Thyroid gland (tissue), 4 donors: Measurements from ENCODE around the gene PRIMPOL. TPM values are rescaled to one million over a fixed set of nuclear protein-coding genes. Genes with fewer than 3 reads are reported as not detected.
"Not testable (repeated sequence)": the region's sequence is repeated elsewhere in the genome, so short reads cannot be mapped to it uniquely, and the experiment has no call there.

Source experiments
- DNase-seq, 2 donors: peaks; one replicate each; pipeline ENCODE4 v3.0.0-alpha.2; 2019
- H3K27ac ChIP-seq, 3 donors: fragments of 200-600 bp; sonication (generic); 1 replicate in 2 of 3; 2 replicates in 1 of 3; pipeline ENCODE4 v1.5.1; 2016 to 2019; ENCODE audit warnings: mild to moderate bottlenecking in 1 of 3, moderate library complexity in 1 of 3
- H3K27me3 ChIP-seq: fragments of 200-600 bp; sonication (generic); one replicate; pipeline ENCODE4 v1.5.1; 2019
- H3K36me3 ChIP-seq, 2 donors: fragments of 200-600 bp; sonication (generic); one replicate each; pipeline ENCODE4 v1.5.1; 2016 to 2019
- H3K4me1 ChIP-seq, 2 donors: fragments of 200-600 bp; sonication (generic); one replicate each; pipeline ENCODE4 v1.5.1; 2017 to 2019
- H3K4me3 ChIP-seq, 3 donors: fragments of 200-600 bp; sonication (generic); replicated peaks in 1 of 3; 1 replicate in 2 of 3; 2 replicates in 1 of 3; pipeline ENCODE4 v1.5.1; 2016; ENCODE audit warnings: mild to moderate bottlenecking in 1 of 3
- H3K9me3 ChIP-seq: fragments of 200-600 bp; sonication (generic); one replicate; pipeline ENCODE4 v1.5.1; 2017
- POLR2A ChIP-seq, 2 donors: fragments of 450-650 bp; IDR thresholded peaks; one replicate each; pipeline ENCODE4 v1.6.1; 2017; ENCODE audit warnings: antibody characterized with exemption in 2 of 2, mild to moderate bottlenecking in 2 of 2, moderate library complexity in 1 of 2
- WGBS, 2 donors: methylation state at CpG; one replicate each; pipeline ENCODE4 v1.1.5; 2017; 5-methylcytosine and 5-hydroxymethylcytosine counted together
- intact Hi-C: fragments of 100-400 bp; cut with DNase I; formaldehyde crosslinking; loops from one replicate; pipeline ENCODE4 v1.15.1; 2023
- total RNA-seq, 4 donors: library from RNA; depleted of rRNA; stranded (reverse); fragments of >200 nt; gene quantifications; one replicate each; pipeline ENCODE4 v1.2.3, GENCODE V29; 2016
- TF ChIP-seq, protein P1 (sequence below), 6 experiments: fragments of 200-600 bp in 3 of 6; fragments of 450-650 bp in 3 of 6; sonication (generic) in 3 of 6; IDR thresholded peaks; one replicate each; pipeline ENCODE4 v1.5.1; 2016 to 2019; ENCODE audit warnings: antibody characterized with exemption in 6 of 6, mild to moderate bottlenecking in 2 of 6, inconsistent platforms in 1 of 6, moderate library complexity in 1 of 6

PRIMPOL gene, protein sequence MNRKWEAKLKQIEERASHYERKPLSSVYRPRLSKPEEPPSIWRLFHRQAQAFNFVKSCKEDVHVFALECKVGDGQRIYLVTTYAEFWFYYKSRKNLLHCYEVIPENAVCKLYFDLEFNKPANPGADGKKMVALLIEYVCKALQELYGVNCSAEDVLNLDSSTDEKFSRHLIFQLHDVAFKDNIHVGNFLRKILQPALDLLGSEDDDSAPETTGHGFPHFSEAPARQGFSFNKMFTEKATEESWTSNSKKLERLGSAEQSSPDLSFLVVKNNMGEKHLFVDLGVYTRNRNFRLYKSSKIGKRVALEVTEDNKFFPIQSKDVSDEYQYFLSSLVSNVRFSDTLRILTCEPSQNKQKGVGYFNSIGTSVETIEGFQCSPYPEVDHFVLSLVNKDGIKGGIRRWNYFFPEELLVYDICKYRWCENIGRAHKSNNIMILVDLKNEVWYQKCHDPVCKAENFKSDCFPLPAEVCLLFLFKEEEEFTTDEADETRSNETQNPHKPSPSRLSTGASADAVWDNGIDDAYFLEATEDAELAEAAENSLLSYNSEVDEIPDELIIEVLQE
- 10 to 100 TPM; 14.4 to 29.4 (median 22.3) TPM for total RNA-seq

DNA sequence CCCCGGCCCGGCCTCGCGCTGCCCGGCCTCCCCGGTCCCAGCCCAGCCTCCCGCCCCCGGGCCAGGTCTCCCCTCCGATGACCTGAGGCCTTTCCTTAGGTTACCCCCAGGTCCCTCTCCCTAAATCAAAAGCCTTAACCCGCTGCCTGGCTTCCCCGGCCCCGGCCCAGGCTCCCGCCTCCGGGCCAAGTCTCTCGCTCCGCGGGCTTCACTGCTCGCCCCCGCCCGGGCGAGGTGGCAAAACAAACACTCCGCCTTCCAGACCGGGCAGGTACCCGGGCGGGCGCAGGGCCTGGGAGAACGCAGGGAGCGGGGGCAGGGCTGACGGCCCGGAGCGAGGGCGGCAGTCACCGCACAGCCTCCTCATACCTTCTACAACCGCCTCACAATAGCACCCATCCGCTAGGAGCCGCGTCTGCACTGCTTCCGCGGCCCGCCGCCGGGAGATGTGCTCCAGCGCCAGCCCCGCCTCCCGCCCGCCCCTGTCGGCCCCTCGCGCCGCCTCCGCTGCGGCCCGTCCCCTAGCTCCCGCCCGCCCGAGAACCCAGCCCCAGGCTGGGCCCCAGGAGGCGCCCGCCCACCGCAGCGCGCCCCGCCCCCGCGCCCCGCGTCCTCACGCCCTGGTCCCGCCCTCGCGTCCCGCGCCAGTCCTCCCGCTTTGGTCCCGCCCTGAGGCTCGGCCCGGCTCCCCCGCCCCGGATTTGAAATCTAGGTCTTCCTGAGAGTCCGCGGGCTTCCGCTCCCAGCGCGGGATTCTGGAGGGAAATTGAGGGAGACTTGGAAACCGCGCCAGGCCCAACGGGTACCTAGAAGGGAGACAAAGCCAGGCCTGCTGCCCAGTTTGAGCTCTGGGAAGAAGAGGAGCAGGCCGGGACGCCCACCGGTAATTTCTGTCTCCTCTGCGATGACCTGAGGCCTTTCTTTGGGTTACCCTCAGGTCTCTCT, at the start of gene PRIMPOL, which contains the start of gene CASP3:
TSS of gene PRIMPOL (plus strand) at position 713 of the 945 bp plus-strand sequence. CDS start 7,403 bp downstream, outside the sequence.
TSS of gene CASP3 (minus strand) at position 422 of the 945 bp plus-strand sequence. CDS start 10,994 bp downstream, outside the sequence.
- intact Hi-C loops = no loop called here

DNA sequence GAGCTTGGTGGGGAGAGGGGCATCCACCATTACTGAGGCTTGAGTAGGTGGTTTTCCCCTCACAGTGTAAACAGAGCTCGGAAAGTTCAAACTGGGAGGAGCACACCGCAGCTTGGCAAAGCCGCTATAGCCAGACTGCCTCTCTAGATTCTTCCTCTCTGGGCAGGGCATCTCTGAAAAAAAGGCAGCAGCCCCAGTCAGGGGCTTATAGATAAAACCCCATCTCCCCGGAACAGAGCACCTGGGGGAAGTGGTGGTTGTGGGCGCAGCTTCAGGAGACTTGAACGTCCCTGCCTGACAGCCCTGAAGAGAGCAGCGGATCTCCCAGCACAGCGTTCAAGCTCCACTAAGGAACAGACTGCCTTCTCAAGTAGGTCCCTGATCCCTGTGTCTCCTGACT, 48.6 kb upstream of the PRIMPOL start:
- H3K4me3 ChIP-seq, intact Hi-C loops: not testable (repeated sequence)

More for the DNA sequence above, at the start of gene PRIMPOL, which contains the start of gene CASP3:
- Histone ChIP-seq H3K4me3 (peak within 1 kb of the TSS; percentile 78 to 95 (median 86)), H3K4me1 (peaks cover 21 to 25% of the 10 kb centered on the region in 2 donors), H3K27ac (peak within 1 kb of the TSS; percentile 92 to 94 (median 94)), H3K27me3 (no peaks in the 10 kb centered on the region), H3K9me3 (no peaks in the 10 kb centered on the region), H3K36me3 (no peaks in the 10 kb centered on the region)
- peak; percentile 75 to 93 for TF ChIP-seq POLR2A (IDR thresholded peaks at IDR 0.05)
- TF ChIP-seq, protein P1, sequence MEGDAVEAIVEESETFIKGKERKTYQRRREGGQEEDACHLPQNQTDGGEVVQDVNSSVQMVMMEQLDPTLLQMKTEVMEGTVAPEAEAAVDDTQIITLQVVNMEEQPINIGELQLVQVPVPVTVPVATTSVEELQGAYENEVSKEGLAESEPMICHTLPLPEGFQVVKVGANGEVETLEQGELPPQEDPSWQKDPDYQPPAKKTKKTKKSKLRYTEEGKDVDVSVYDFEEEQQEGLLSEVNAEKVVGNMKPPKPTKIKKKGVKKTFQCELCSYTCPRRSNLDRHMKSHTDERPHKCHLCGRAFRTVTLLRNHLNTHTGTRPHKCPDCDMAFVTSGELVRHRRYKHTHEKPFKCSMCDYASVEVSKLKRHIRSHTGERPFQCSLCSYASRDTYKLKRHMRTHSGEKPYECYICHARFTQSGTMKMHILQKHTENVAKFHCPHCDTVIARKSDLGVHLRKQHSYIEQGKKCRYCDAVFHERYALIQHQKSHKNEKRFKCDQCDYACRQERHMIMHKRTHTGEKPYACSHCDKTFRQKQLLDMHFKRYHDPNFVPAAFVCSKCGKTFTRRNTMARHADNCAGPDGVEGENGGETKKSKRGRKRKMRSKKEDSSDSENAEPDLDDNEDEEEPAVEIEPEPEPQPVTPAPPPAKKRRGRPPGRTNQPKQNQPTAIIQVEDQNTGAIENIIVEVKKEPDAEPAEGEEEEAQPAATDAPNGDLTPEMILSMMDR (IDR thresholded peaks at IDR 0.05) = peak in 3 of 6 experiments; percentile 23 to 34 (median 34)
- DNase-seq = peak; percentile 96 to 97
- 0 to 1% methylated on average over 30 to 42 of the region's 90 CpGs for WGBS, 2 donors

DNA sequence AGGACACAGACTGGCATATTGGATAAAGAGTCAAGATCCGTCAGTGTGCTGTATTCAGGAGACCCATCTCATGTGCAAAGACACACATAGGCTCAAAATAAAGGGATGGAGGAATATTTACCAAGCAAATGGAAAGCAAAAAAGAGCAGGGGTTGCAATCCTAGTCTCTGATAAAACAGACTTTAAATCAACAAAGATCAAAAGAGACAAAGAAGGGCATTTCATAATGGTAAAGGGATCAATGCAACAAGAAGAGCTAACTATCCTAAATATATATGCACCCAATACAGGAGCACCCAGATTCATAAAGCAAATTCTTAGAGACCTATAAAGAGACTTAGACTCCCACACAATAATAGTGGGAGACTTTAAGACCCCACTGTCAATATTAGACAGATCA, 46.7 kb upstream of the PRIMPOL start:
- intact Hi-C loops = not testable (repeated sequence)

More for the DNA sequence above, 48.6 kb upstream of the PRIMPOL start:
- not testable (repeated sequence) for H3K4me1 ChIP-seq, H3K9me3 ChIP-seq, H3K27me3 ChIP-seq, H3K36me3 ChIP-seq, DNase-seq, H3K27ac ChIP-seq
- WGBS, 2 donors = 57 to 70% methylated on average over 8 of the region's 8 CpGs

DNA sequence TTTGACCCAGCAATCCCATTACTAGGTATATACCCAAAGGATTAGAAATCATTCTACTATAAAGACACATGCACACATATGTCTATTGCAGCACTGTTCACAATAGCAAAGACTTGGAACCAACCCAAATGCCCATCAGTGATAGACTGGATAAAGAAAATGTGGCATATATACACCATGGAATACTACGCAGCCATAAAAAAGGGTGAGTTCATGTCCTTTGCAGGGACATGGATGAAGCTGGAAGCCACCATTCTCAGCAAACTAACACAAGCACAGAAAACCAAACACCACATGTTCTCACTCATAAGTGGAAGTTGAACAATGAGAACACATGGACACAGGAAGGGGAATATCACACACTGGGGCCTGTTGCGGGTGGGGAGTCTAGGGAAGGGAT, 42.1 kb upstream of the PRIMPOL start:
- WGBS, 2 donors = 95% methylated on average over 2 of the region's 2 CpGs
- H3K27ac ChIP-seq, DNase-seq, H3K36me3 ChIP-seq, H3K9me3 ChIP-seq, H3K4me1 ChIP-seq, intact Hi-C loops, H3K27me3 ChIP-seq, H3K4me3 ChIP-seq: not testable (repeated sequence)

More for the DNA sequence above, 46.7 kb upstream of the PRIMPOL start:
- H3K36me3 ChIP-seq, H3K27ac ChIP-seq, DNase-seq, H3K4me1 ChIP-seq, H3K9me3 ChIP-seq, H3K27me3 ChIP-seq, H3K4me3 ChIP-seq: not testable (repeated sequence)
- 0% methylated on average over 1 of the region's 1 CpG for WGBS, 2 donors

DNA sequence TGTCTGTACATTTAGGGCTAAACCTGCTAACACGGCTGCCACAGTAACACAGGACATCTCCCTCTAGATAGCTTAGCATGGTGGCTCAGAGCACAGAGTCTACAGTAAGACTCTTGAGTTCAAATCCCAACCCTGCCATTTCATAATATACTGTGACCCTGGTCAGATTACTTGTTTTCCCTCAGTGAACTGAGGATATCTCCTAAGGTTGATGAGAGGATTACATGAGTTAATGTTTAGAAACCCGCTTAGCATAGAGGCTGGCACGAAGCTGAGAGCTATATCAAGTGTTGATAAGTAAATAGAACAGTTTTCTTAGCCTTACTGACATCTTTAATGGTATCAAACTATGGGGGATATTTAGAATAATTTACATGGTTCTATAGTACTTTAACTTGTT, 37.5 kb upstream of the PRIMPOL start:
- no peak for DNase-seq
- intact Hi-C loops = no loop called here
- 82 to 91% methylated on average over 3 of the region's 3 CpGs for WGBS, 2 donors
- H3K27ac ChIP-seq = no peak overlapping the region
- TF ChIP-seq POLR2A (IDR thresholded peaks at IDR 0.05) = no peak
- TF ChIP-seq, protein P1 (IDR thresholded peaks at IDR 0.05) = no peak
- no peaks in the 10 kb centered on the region for H3K36me3 ChIP-seq
- no peaks in the 10 kb centered on the region for H3K4me1 ChIP-seq
- no peaks in the 10 kb centered on the region for H3K9me3 ChIP-seq
- no peak overlapping the region for H3K4me3 ChIP-seq
- H3K27me3 ChIP-seq = no peaks in the 10 kb centered on the region

DNA sequence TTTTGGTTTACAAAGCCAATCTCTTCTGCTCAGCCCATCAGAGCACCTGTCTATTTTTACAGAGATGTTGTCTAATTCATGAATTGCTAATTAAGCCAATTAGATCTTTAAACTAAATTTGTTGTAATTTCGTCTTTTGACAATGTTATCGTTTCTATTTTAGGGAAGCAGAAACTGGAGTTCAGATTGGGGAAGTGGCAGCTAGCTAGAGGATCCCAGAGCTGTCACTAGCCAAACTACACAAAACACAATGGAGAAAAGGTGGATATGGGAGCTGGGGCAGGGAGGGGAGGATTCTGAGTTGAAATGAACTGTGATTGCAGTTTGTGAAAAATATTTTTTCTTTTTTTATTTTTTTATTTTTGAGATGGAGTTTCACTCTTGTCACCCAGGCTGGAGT, 36.1 kb upstream of the PRIMPOL start:
- Histone ChIP-seq H3K4me3 (no peak overlapping the region), H3K36me3 (no peaks in the 10 kb centered on the region), H3K27ac (no peak overlapping the region), H3K27me3 (no peaks in the 10 kb centered on the region), H3K4me1 (no peaks in the 10 kb centered on the region), H3K9me3 (no peaks in the 10 kb centered on the region)
- WGBS, 2 donors = 94% methylated on average over 2 of the region's 2 CpGs
- no peak for TF ChIP-seq POLR2A (IDR thresholded peaks at IDR 0.05)
- no peak for DNase-seq
- intact Hi-C loops = no loop called here
